Measurements from ENCODE around the gene IFNA16.

- TF ChIP-seq CTCF (optimal IDR thresholded peaks at IDR 0.05 in 1 of 3, IDR thresholded peaks at IDR 0.05 in 1 of 3, conservative IDR thresholded peaks at IDR 0.05 in 1 of 3; ENCODE audit: extremely low read depth in 1 of 3, insufficient read depth in 2 of 3, low read length in 3 of 3) (no peak), EZH2 (IDR thresholded peaks at IDR 0.05; ENCODE audit: low read length) (no peak)
These were observed 45.0 kb downstream of the IFNA16 start for GRCh38 chr9:21172156-21172555.
